ENCODE results near the gene DES. TPM values are rescaled to one million over a fixed set of nuclear protein-coding genes. Genes with fewer than 3 reads are reported as not detected.

Gene DES
- total RNA-seq, 6 donors from 2014 or later: 39.7 to 299 (median 70.8) TPM

DNA sequence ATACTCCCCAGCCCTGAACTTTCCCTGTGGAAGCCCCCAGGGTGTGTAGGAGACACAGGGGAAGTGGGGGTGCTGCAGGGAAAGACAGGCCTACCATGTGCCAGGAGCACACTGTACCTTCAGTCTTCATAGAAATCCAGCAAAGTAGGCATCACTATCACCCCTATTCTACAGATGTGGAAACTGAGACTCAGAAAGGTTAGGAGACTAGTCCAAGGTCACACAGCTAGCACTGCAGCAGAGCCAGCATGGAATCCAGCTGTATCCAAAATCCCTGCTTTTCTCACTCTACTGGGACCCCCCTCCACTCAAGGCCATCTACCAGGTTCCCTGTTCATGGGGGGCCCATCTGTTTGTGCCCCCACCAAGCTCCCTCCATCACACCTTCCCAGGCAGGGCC lies 37.3 kb upstream of the DES start:
- no peak for DNase-seq
- H3K9me3 ChIP-seq: no peaks in the 10 kb centered on the region
- no peak overlapping the region for H3K27ac ChIP-seq
- H3K4me1 ChIP-seq: peaks cover 20 to 24% (median 21%) of the 10 kb centered on the region in 4 donors
- H3K36me3 ChIP-seq: peaks cover 6 to 90% (median 50%) of the 10 kb centered on the region in 4 donors
- H3K27me3 ChIP-seq: no peaks in the 10 kb centered on the region
- TF ChIP-seq POLR2AphosphoS5 (IDR thresholded peaks at IDR 0.05): no peak
- TF ChIP-seq, protein P1, sequence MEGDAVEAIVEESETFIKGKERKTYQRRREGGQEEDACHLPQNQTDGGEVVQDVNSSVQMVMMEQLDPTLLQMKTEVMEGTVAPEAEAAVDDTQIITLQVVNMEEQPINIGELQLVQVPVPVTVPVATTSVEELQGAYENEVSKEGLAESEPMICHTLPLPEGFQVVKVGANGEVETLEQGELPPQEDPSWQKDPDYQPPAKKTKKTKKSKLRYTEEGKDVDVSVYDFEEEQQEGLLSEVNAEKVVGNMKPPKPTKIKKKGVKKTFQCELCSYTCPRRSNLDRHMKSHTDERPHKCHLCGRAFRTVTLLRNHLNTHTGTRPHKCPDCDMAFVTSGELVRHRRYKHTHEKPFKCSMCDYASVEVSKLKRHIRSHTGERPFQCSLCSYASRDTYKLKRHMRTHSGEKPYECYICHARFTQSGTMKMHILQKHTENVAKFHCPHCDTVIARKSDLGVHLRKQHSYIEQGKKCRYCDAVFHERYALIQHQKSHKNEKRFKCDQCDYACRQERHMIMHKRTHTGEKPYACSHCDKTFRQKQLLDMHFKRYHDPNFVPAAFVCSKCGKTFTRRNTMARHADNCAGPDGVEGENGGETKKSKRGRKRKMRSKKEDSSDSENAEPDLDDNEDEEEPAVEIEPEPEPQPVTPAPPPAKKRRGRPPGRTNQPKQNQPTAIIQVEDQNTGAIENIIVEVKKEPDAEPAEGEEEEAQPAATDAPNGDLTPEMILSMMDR (IDR thresholded peaks at IDR 0.05): no peak
- no peak for TF ChIP-seq POLR2A (IDR thresholded peaks at IDR 0.05)
- no peak for TF ChIP-seq EP300 (IDR thresholded peaks at IDR 0.05)
- no peak for ATAC-seq (ENCODE audit: low FRiP score in 2 of 2)
- no peak overlapping the region for H3K4me3 ChIP-seq

DNA sequence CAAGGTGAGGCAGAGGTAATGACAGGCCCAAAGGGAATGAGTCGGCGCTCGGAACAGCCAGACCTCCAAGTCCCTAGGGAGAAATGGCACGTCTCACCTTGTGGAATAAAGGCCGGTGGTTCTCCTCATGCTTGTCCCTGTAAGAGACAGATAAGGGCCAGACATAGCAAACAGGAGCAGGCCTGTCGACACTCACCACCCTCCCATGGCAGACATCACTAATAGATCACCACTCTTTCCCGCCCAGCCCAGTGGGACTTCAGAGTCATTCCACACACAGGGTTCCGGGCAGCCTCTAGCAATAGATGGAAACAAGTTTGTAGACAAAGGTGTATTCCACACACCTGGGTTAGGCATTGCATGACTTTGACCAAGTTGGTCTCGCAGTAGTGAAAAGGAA lies 36.7 kb upstream of the DES start:
- ATAC-seq (ENCODE audit: low FRiP score in 2 of 2) (no peak), DNase-seq (no peak)
- Histone ChIP-seq H3K27me3 (no peaks in the 10 kb centered on the region), H3K9me3 (no peaks in the 10 kb centered on the region), H3K27ac (no peak overlapping the region), H3K4me3 (no peak overlapping the region), H3K4me1 (peaks cover 25 to 30% (median 26%) of the 10 kb centered on the region in 4 donors), H3K36me3 (peaks cover 8 to 92% (median 54%) of the 10 kb centered on the region in 4 donors)
- 90 to 93% methylated on average over 8 to 9 of the region's 9 CpGs for WGBS, 2 donors
- no peak for TF ChIP-seq EP300 (IDR thresholded peaks at IDR 0.05)
- TF ChIP-seq POLR2AphosphoS5 (IDR thresholded peaks at IDR 0.05): no peak
- TF ChIP-seq POLR2A (IDR thresholded peaks at IDR 0.05): no peak
- TF ChIP-seq, protein P1 (IDR thresholded peaks at IDR 0.05): no peak

GRCh38 chr2:219384083-219384713 lies 34.0 kb upstream of the DES start:
- Histone ChIP-seq H3K4me1 (peaks cover 31 to 37% (median 32%) of the 10 kb centered on the region in 4 donors), H3K36me3 (peaks cover 5 to 68% (median 52%) of the 10 kb centered on the region in 4 donors), H3K9me3 (no peaks in the 10 kb centered on the region), H3K27ac (peak overlapping the region in 3 of 4 donors; percentile 55 to 93 (median 92)), H3K4me3 (no peak overlapping the region), H3K27me3 (no peaks in the 10 kb centered on the region)
- WGBS, 2 donors: 85 to 89% methylated on average over 11 to 15 of the region's 15 CpGs
- ATAC-seq (ENCODE audit: low FRiP score in 2 of 2): no peak
- TF ChIP-seq EP300 (IDR thresholded peaks at IDR 0.05): no peak
- TF ChIP-seq, protein P1 (IDR thresholded peaks at IDR 0.05): no peak
- no peak for TF ChIP-seq POLR2AphosphoS5 (IDR thresholded peaks at IDR 0.05)
- no peak for TF ChIP-seq POLR2A (IDR thresholded peaks at IDR 0.05)
- DNase-seq: peak in 1 of 2 donors; percentile 50

GRCh38 chr2:219384859-219385258 lies 33.3 kb upstream of the DES start:
- 44 to 59% methylated on average over 2 of the region's 2 CpGs for WGBS, 2 donors
- Histone ChIP-seq H3K9me3 (no peaks in the 10 kb centered on the region), H3K4me1 (peaks cover 31 to 37% (median 32%) of the 10 kb centered on the region in 4 donors), H3K27me3 (no peaks in the 10 kb centered on the region), H3K36me3 (peaks cover 5 to 67% (median 52%) of the 10 kb centered on the region in 4 donors), H3K27ac (peak overlapping the region in 3 of 4 donors; percentile 92 to 96 (median 93)), H3K4me3 (peak overlapping the region in 1 of 4 donors; percentile 2)
- TF ChIP-seq POLR2AphosphoS5 (IDR thresholded peaks at IDR 0.05): peak; percentile 12 to 19
- TF ChIP-seq POLR2A (IDR thresholded peaks at IDR 0.05): no peak
- DNase-seq: no peak
- ATAC-seq (ENCODE audit: low FRiP score in 2 of 2): no peak

DNA sequence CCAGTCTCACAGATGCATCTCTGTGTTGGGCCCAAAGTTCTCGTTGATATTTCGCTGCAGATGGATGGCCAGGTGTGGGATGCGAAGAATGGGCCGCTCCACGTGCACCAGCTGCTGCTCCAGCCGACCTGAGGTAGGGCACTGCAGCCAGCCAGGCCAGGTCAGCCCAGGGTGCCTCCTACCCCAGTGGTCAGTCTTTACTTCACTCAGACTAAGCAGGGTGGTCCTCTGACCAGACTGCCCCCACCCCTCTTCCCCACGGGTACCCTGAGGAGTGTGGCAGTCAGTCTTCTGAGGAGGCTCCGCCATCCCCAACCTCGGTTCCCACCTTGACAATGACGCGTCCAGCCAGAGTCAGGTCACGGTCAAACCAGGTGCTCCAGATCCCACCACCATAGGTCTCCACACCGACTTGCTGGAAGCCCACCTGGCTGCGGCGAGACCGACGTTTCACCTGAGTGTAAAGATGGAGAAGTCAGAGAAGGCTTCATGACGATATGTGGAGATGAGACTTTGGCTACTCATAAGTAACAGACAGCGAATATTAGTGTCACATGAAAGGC lies 32.1 kb upstream of the DES start:
- Histone ChIP-seq H3K27me3 (no peaks in the 10 kb centered on the region), H3K36me3 (peaks cover 5 to 55% (median 46%) of the 10 kb centered on the region in 4 donors), H3K9me3 (no peaks in the 10 kb centered on the region), H3K4me1 (peaks cover 31 to 37% (median 32%) of the 10 kb centered on the region in 4 donors), H3K4me3 (peak overlapping the region in 2 of 4 donors; percentile 67 to 97), H3K27ac (peak overlapping the region in 3 of 4 donors; percentile 92 to 96 (median 93))
- WGBS, 2 donors: 94 to 95% methylated on average over 18 to 19 of the region's 19 CpGs
- ATAC-seq (ENCODE audit: low FRiP score in 2 of 2): no peak
- peak in 1 of 2 donors; percentile 41 for DNase-seq
- TF ChIP-seq, protein P1 (IDR thresholded peaks at IDR 0.05): no peak
- no peak for TF ChIP-seq POLR2A (IDR thresholded peaks at IDR 0.05)
- no peak for TF ChIP-seq EP300 (IDR thresholded peaks at IDR 0.05)
- no peak for TF ChIP-seq POLR2AphosphoS5 (IDR thresholded peaks at IDR 0.05)
